ENCODE results near the gene TRIM15. TPM values are rescaled to one million over a fixed set of nuclear protein-coding genes. Genes with fewer than 3 reads are reported as not detected.
A peak's percentile ranks its signal among the peaks of the same experiment; 100 is the strongest.

TRIM15 gene
- polyA plus RNA-seq, 1 donor (not counting 4 experiments of a cell fraction or from before 2014, with no cell fraction given) = not detected

- H3K9me3 ChIP-seq (ENCODE audit: control insufficient read depth, low read depth, low read length) = no peaks in the 10 kb centered on the region
- H3K27me3 ChIP-seq (ENCODE audit: control insufficient read depth, extremely low read depth, insufficient read depth, low read length) = no peaks in the 10 kb centered on the region
- dilution Hi-C loops (cut with MboI; ENCODE audit: extremely low pct_ligation_motif_present, low sequenced_read_pairs) = no loop called here
- DNase-seq (ENCODE audit: low read depth, low spot score) (peak; percentile 57), FAIRE-seq (peak; percentile 5)
- peak within 1 kb of the TSS; percentile 95 for H3K4me2 ChIP-seq (ENCODE audit: control insufficient read depth, extremely low read depth, insufficient read depth, low read depth, low read length)
- H3K9ac ChIP-seq (ENCODE audit: control insufficient read depth, extremely low read depth, insufficient read depth, low read length) = peak within 1 kb of the TSS; percentile 98
- H2AFZ ChIP-seq (ENCODE audit: control insufficient read depth, low read length) = peak within 1 kb of the TSS; percentile 75
- no peaks in the 10 kb centered on the region for H3K9me1 ChIP-seq (ENCODE audit: control insufficient read depth, extremely low read depth, insufficient read depth, low read length)
- H4K20me1 ChIP-seq (ENCODE audit: control insufficient read depth, extremely low read depth, insufficient read depth, low read length) = peaks cover 3% of the 10 kb centered on the region
- H3K4me3 ChIP-seq (ENCODE audit: control insufficient read depth in 2 of 3, extremely low read depth in 1 of 3, insufficient read depth in 2 of 3, low read depth in 1 of 3, low read length in 3 of 3) = peak within 1 kb of the TSS; percentile 85 to 93 (median 88)
- H3K4me1 ChIP-seq (ENCODE audit: control insufficient read depth, extremely low read depth, insufficient read depth, low read length) = peaks cover 33% of the 10 kb centered on the region
- peaks cover 0 to 4% of the 10 kb centered on the region in 2 experiments for H3K36me3 ChIP-seq (ENCODE audit: control insufficient read depth in 2 of 2, extremely low read depth in 1 of 2, insufficient read depth in 2 of 2, low read length in 2 of 2)
- H3K27ac ChIP-seq (ENCODE audit: control insufficient read depth, insufficient read depth, low read length) = peak within 1 kb of the TSS; percentile 95
- TF ChIP-seq CTCF (optimal IDR thresholded peaks at IDR 0.05 in 1 of 3, IDR thresholded peaks at IDR 0.05 in 1 of 3, conservative IDR thresholded peaks at IDR 0.05 in 1 of 3; ENCODE audit: extremely low read depth in 1 of 3, insufficient read depth in 2 of 3, low read length in 3 of 3) (no peak), EZH2 (IDR thresholded peaks at IDR 0.05; ENCODE audit: low read length) (no peak)
- peaks cover 44% of the 10 kb centered on the region for H3K79me2 ChIP-seq (ENCODE audit: control insufficient read depth, insufficient read depth, low read length)
Measured at GRCh38 chr6:30212865-30213666, 49.7 kb downstream of the TRIM15 start, which contains the start of gene TRIM26. TRIM26 (minus strand) TSS chr6:30213406; CDS start chr6:30199103, 14,303 bp downstream.

GRCh38 chr6:30213667-30213956 is 50.3 kb downstream of the TRIM15 start:
- Histone ChIP-seq H3K4me1 (ENCODE audit: control insufficient read depth, extremely low read depth, insufficient read depth, low read length) (peaks cover 27% of the 10 kb centered on the region), H2AFZ (ENCODE audit: control insufficient read depth, low read length) (peak overlapping the region; percentile 75), H3K27me3 (ENCODE audit: control insufficient read depth, extremely low read depth, insufficient read depth, low read length) (no peaks in the 10 kb centered on the region), H3K9me1 (ENCODE audit: control insufficient read depth, extremely low read depth, insufficient read depth, low read length) (no peaks in the 10 kb centered on the region), H3K4me2 (ENCODE audit: control insufficient read depth, extremely low read depth, insufficient read depth, low read depth, low read length) (peak overlapping the region; percentile 81), H3K9ac (ENCODE audit: control insufficient read depth, extremely low read depth, insufficient read depth, low read length) (peak overlapping the region; percentile 98), H3K36me3 (ENCODE audit: control insufficient read depth in 2 of 2, extremely low read depth in 1 of 2, insufficient read depth in 2 of 2, low read length in 2 of 2) (peaks cover 0 to 4% of the 10 kb centered on the region in 2 experiments), H3K79me2 (ENCODE audit: control insufficient read depth, insufficient read depth, low read length) (peaks cover 39% of the 10 kb centered on the region), H4K20me1 (ENCODE audit: control insufficient read depth, extremely low read depth, insufficient read depth, low read length) (peaks cover 3% of the 10 kb centered on the region), H3K4me3 (ENCODE audit: control insufficient read depth in 2 of 3, extremely low read depth in 1 of 3, insufficient read depth in 2 of 3, low read depth in 1 of 3, low read length in 3 of 3) (peak overlapping the region; percentile 52 to 93 (median 85)), H3K27ac (ENCODE audit: control insufficient read depth, insufficient read depth, low read length) (peak overlapping the region; percentile 95), H3K9me3 (ENCODE audit: control insufficient read depth, low read depth, low read length) (no peaks in the 10 kb centered on the region)
- DNase-seq (ENCODE audit: low read depth, low spot score) (no peak), FAIRE-seq (no peak)
- dilution Hi-C loops (cut with MboI; ENCODE audit: extremely low pct_ligation_motif_present, low sequenced_read_pairs) = no loop called here
- TF ChIP-seq EZH2 (IDR thresholded peaks at IDR 0.05; ENCODE audit: low read length) (no peak), CTCF (optimal IDR thresholded peaks at IDR 0.05 in 1 of 3, IDR thresholded peaks at IDR 0.05 in 1 of 3, conservative IDR thresholded peaks at IDR 0.05 in 1 of 3; ENCODE audit: extremely low read depth in 1 of 3, insufficient read depth in 2 of 3, low read length in 3 of 3) (no peak)
